Progenitor cell of endocrine pancreas (in vitro differentiated cells): ENCODE measurements around the gene ZNF668. TPM values are rescaled to one million over a fixed set of nuclear protein-coding genes. Genes with fewer than 3 reads are reported as not detected.

Source experiments
- DNase-seq: peaks from one replicate; pipeline ENCODE4 v3.0.0; 2021; ENCODE audit warnings: low spot score; ENCODE audit not compliant: unreplicated experiment
- H3K27ac Mint-ChIP-seq: 2 replicates; pipeline ENCODE4 v1.8.0; 2021; ENCODE audit warnings: mild to moderate bottlenecking, moderate library complexity, mixed read lengths
- H3K27me3 Mint-ChIP-seq: 2 replicates; pipeline ENCODE4 v1.8.0; 2021; ENCODE audit warnings: mixed read lengths
- H3K36me3 Mint-ChIP-seq: 2 replicates; pipeline ENCODE4 v1.8.0; 2022; ENCODE audit warnings: mixed read lengths; ENCODE audit not compliant: insufficient read depth
- H3K4me1 Mint-ChIP-seq: 2 replicates; pipeline ENCODE4 v1.8.0; 2021; ENCODE audit warnings: low read depth, mixed read lengths
- H3K4me3 Mint-ChIP-seq: 2 replicates; pipeline ENCODE4 v1.8.0; 2021; ENCODE audit warnings: low read depth, mild to moderate bottlenecking, moderate library complexity, mixed read lengths
- H3K9me3 Mint-ChIP-seq: 2 replicates; pipeline ENCODE4 v1.8.0; 2021; ENCODE audit warnings: low read depth, mixed read lengths
- CTCF ChIP-seq: fragments of 200-600 bp; sonication (generic); IDR thresholded peaks from one replicate; pipeline ENCODE4 v1.5.0; 2021; ENCODE audit warnings: antibody characterized with exemption, mild to moderate bottlenecking; ENCODE audit not compliant: unreplicated experiment
- total RNA-seq: library from RNA; stranded (reverse); gene quantifications from 2 replicates; pipeline ENCODE4 v1.2.1, GENCODE V29; 2021

The ZNF668 gene
- total RNA-seq, 1 donor from 2014 or later = 17.5 TPM

DNA sequence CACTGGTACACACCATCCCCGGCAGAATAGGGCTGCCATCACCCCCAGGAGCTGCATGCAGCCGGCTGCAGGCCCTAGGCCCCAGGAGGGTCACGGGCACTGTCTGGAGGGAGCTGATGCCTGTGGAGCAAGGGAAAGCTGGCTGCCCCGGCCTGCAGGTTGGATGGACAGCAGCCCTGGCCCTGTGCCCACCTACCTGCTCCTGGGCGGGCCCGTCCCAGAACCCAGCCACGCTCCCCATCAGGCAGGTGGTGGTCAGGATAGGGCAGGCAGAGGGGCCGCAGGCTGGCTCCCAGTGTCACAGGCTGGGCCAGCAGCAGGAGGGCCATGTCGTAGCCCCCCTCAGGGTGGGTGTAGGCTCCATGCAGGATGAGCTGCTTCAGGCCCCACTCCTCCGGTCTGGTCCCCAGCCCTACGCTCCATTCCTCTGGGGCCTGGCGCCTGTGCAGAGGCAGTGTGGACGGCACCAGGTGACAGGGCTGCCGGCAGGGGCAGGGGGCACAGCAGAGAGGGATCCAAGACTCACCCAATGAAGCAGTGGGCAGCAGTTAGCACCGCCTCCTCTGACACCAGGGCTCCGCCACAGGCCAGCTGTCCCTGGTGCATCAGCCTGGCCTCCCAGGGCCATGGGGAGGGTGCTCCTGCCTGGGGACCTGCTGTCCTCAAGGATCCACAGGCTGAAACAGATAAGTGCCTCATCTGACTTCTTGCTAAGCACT lies 10.7 kb upstream of the ZNF668 start:
- TF ChIP-seq CTCF = no peak
- H3K27ac Mint-ChIP-seq = no peak overlapping the region
- H3K36me3 Mint-ChIP-seq = no peaks in the 10 kb centered on the region
- H3K4me1 Mint-ChIP-seq = no peaks in the 10 kb centered on the region
- H3K4me3 Mint-ChIP-seq = no peak overlapping the region
- no peaks in the 10 kb centered on the region for H3K9me3 Mint-ChIP-seq
- DNase-seq = no peak
- no peaks in the 10 kb centered on the region for H3K27me3 Mint-ChIP-seq

DNA sequence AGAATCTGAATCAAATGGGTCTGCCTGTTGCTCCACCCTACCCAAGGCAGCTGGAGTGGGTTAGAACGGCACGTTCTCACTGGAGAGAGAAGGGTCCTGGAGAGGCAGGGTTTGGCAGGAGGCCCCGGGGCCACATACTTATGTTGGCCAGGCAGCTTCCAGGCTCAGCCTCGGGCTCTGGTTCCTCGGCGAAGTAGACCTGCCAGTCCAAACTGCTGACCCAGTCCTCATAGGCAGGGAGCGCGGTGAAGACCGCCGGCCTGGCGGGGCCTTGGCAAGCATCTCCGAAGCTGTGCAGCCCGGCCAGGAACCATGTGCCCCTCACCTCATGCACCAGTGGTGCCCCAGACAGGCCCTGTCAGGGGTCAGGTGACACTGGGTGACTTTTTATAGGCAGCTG lies 9.9 kb upstream of the ZNF668 start:
- no peak overlapping the region for H3K4me3 Mint-ChIP-seq
- no peaks in the 10 kb centered on the region for H3K27me3 Mint-ChIP-seq
- no peaks in the 10 kb centered on the region for H3K4me1 Mint-ChIP-seq
- no peak for DNase-seq
- no peak for TF ChIP-seq CTCF
- no peak overlapping the region for H3K27ac Mint-ChIP-seq
- H3K9me3 Mint-ChIP-seq = no peaks in the 10 kb centered on the region
- H3K36me3 Mint-ChIP-seq = no peaks in the 10 kb centered on the region

- no peaks in the 10 kb centered on the region for H3K9me3 Mint-ChIP-seq
- no peaks in the 10 kb centered on the region for H3K4me1 Mint-ChIP-seq
- peaks cover 2% of the 10 kb centered on the region for H3K36me3 Mint-ChIP-seq
- H3K27me3 Mint-ChIP-seq = no peaks in the 10 kb centered on the region
- no peak for TF ChIP-seq CTCF
- H3K27ac Mint-ChIP-seq = no peak overlapping the region
- no peak for DNase-seq
- H3K4me3 Mint-ChIP-seq = no peak overlapping the region
These were observed 9.5 kb upstream of the ZNF668 start for GRCh38 chr16:31083556-31083955.

GRCh38 chr16:31083081-31083480 lies 9.0 kb upstream of the ZNF668 start:
- no peak overlapping the region for H3K4me3 Mint-ChIP-seq
- no peaks in the 10 kb centered on the region for H3K27me3 Mint-ChIP-seq
- no peak overlapping the region for H3K27ac Mint-ChIP-seq
- no peaks in the 10 kb centered on the region for H3K9me3 Mint-ChIP-seq
- no peak for DNase-seq
- no peaks in the 10 kb centered on the region for H3K4me1 Mint-ChIP-seq
- peaks cover 2% of the 10 kb centered on the region for H3K36me3 Mint-ChIP-seq
- no peak for TF ChIP-seq CTCF

DNA sequence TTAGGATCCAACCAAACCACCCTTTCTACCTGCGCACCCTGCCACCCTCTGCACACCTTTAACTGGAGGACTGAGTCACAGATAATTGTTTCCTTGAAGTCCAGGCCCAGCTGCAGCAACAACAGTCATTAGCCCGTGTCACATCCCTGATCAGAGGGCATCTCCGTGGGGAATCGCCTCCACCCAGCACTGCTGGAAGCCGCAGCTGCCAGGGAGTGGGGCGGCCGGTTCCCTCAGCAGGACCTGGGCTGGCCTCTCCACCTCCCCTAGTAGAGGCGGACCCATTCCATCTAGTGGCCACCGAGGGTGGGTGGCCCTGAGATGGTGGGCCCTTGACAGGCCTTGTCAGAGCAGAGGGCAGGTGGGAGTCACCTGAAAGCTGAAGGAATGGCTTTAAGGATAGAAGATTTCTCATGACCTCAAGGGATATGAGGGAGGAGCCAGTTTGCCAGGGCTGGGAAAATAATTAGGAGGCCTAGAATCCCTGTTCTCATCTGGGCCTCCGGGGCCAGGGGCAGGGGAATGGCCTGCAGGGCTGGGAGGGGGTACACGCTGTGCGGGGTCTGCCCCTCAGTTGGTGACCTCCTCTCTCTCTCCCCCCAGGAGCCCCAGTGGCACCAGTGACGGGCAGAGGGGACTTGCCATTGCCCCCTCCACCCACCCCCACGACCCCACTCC lies 8.5 kb upstream of the ZNF668 start:
- Mint-ChIP-seq H3K36me3 (peaks cover 4% of the 10 kb centered on the region), H3K4me1 (no peaks in the 10 kb centered on the region), H3K27ac (peak overlapping the region; percentile 71), H3K9me3 (no peaks in the 10 kb centered on the region), H3K27me3 (no peaks in the 10 kb centered on the region), H3K4me3 (no peak overlapping the region)
- DNase-seq = no peak
- TF ChIP-seq CTCF = no peak
